HFF-Myc (cell line): ENCODE results near the gene NDUFAF8.

Experiments
- DNase-seq: peaks from one replicate; pipeline ENCODE4 v3.0.0-alpha.2; 2011; ENCODE audit warnings: low read depth; ENCODE audit errors: extremely low read depth
- H3K4me3 ChIP-seq: replicated peaks from 2 replicates; pipeline ENCODE4 v1.5.1; 2011; ENCODE audit warnings: low read depth, mild to moderate bottlenecking, control low read depth, low read length
- TF ChIP-seq, protein P1 (sequence below): IDR thresholded peaks from 2 replicates; pipeline ENCODE4 v1.5.1; 2012; ENCODE audit warnings: mild to moderate bottlenecking, low read depth, low read length, control low read depth; ENCODE audit errors: missing control alignments

Gene NDUFAF8

DNA sequence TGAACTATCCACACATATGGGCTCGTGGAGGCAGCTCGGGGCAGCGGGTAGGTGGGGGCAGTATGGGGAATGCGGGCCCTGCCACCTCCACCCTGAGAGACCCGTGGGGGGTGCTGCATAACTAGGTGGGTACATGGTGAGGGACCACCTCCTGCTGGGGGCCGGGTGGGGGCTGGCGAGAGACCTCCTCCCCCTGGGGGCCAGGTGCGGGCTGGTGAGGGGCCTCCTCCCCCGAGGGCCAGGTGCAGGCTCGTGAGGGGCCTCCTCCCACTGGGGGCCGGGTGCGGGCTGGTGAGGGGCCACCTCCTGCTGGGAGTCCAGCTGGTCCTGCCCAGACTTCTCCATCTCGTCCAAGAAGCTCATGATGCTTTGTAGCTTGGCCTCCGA is 41.7 kb upstream of the NDUFAF8 start:
- TF ChIP-seq, protein P1, sequence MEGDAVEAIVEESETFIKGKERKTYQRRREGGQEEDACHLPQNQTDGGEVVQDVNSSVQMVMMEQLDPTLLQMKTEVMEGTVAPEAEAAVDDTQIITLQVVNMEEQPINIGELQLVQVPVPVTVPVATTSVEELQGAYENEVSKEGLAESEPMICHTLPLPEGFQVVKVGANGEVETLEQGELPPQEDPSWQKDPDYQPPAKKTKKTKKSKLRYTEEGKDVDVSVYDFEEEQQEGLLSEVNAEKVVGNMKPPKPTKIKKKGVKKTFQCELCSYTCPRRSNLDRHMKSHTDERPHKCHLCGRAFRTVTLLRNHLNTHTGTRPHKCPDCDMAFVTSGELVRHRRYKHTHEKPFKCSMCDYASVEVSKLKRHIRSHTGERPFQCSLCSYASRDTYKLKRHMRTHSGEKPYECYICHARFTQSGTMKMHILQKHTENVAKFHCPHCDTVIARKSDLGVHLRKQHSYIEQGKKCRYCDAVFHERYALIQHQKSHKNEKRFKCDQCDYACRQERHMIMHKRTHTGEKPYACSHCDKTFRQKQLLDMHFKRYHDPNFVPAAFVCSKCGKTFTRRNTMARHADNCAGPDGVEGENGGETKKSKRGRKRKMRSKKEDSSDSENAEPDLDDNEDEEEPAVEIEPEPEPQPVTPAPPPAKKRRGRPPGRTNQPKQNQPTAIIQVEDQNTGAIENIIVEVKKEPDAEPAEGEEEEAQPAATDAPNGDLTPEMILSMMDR, result no peak
- no peak for DNase-seq
- no peak overlapping the region for H3K4me3 ChIP-seq

DNA sequence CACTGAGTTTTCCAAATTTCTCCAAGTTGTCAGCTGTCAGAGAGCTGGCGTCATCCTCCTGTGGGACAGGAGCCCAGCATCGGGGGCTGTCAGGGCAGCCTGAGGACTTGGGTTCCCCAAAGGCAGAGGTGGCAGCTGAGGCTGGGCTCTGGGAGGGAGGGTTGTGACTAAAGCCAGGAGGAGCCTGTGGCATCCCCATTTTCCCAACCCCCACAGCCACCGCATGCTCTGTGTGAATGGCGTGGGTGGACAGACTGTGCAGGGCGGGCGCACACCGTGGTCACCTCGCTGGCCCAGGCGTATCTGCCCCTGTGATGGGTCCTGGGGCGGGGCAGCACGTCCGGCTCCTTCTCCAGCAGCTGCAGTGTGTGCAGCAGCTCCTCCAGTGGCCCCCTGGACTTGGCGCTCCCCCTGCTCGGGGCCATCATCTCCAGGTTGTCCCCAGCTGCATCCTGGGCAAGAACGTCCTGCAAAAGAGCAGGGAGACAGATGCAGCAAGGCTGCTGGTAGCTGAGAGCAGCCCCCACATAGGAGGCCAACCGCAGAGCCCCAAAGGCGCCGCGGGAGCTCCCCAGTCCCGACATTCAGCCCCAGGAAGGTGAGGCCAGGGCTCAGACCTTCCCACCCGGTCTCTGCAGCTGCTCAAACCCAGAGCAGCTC is 41.2 kb upstream of the NDUFAF8 start:
- DNase-seq, result no peak
- no peak overlapping the region for H3K4me3 ChIP-seq

DNA sequence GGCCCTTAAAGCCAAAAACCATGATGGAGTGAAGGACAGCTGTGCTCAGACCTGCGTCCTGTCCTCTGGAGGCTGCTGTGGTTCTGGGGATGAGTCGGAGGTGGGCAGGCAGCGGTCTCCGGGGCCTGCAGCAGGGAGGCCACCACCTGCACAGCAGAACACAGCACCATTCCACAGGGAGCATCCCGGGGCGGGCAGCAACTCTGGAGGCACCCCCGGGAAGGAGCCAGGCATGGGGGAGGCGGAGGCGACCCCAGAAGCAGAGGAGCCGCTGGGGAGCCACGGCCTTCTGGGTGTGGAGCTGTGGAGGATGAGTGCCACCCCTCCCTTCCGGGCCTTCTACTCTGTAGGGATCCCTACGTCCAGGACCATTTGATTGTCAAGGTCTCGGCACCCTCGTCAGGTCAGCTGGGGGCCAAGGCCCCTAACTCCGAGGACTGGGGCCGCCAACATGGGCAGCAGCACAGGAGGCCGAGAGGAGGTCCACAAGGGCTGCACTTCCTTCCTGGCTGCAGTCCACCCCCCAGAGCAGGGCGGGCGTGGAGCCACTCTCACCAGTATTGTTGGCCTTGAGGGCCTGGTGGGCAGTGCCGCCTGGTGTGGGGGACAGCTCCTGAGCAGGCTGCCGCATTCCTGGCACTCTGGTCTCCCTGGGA is 40.2 kb upstream of the NDUFAF8 start:
- TF ChIP-seq, protein P1, result no peak
- no peak overlapping the region for H3K4me3 ChIP-seq
- DNase-seq, result no peak

More for the DNA sequence above, 41.2 kb upstream of the NDUFAF8 start:
- TF ChIP-seq, protein P1, result no peak

DNA sequence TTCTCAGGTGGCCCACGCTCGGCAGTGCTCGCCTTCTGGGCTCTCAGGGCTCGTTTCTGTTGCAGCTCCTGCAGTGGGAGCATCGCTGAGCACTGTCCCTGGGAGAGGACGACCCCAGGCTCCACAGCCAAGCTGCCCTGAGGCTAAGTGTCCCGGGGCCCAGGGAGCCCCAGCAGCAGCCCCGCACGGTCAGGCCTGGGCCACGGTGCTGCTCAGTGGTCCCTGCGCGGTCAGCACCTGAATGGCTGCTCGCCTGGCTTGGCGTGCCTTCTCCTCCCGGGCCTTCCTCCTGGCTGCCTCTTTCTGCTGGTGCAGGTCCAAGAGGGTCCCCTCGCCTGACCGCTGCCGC is 39.7 kb upstream of the NDUFAF8 start:
- no peak overlapping the region for H3K4me3 ChIP-seq
- TF ChIP-seq, protein P1, result no peak
- no peak for DNase-seq

DNA sequence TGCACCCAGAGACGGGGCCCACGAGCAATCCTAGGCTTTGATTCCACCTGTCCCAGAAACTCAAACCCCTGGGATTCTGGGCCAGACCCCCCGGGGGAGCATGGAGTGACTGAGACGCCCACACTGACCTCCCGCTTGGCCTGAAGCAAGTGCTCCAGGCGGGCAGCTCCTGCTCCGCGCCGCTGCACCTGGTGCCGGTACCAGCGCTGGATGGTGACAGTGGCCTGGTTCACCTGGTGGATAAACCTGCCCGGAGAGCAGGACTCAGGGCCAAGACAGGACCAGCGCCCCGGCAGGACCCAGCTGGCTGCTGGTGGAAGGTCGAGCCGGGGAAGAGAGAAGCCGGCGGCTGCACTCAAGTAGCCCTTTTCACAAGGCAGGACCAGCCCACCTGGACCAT is 38.9 kb upstream of the NDUFAF8 start:
- TF ChIP-seq, protein P1, result no peak
- no peak for DNase-seq
- H3K4me3 ChIP-seq, result no peak overlapping the region

DNA sequence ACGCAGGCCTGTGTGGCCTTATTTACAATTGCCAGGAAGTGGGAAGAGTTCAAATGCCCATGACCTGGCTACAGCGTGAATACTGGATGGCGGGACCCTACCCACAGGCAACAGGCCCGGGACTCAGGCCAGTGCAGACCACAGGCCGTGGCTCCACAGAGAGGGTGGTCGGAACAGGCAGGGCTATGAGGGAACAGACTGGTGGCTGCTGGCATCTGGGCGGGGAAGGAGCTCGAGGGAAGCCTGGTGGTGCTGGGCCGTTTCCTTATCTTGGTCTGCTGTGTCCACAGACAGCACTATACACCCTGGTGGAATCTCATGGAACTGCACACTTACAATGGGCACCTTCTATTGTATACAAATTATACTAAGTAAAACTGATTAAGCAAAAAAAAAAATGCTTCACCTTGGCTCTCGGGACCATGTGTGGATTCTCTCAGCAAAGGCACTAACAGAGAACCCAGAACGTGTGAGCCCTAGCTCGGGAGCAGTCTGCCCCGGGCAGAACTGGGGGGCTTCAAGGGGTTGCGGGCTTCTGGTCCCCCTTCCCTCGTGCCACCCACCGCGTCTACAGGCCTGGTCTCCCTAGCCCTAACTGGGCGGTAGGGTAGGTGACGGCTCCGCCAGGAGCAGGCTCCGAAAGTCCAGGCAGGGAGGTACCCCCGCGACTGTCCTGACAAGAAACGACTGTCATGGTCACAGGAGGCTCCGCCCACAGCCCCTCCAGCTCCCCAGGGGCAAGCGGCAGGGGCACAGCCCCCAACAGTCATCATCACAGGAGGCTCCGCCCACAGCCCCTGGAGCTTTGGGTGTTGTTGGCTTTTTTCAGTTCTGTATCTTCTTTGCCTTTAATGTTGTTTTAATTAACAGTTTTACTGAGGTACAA is 38.2 kb upstream of the NDUFAF8 start:
- TF ChIP-seq, protein P1, result peak; percentile 57
- no peak overlapping the region for H3K4me3 ChIP-seq
- DNase-seq, result peak; percentile 48
